Fibroblast of lung (primary cell): ENCODE results near the gene DHX58.

Source experiments
- EZH2 ChIP-seq: IDR thresholded peaks from 2 replicates; pipeline ENCODE4 v1.5.1; 2012; ENCODE audit warnings: low read length, control low read depth, mild to moderate bottlenecking; ENCODE audit errors: missing control alignments
- TF ChIP-seq, protein P1 (sequence below), 2 donors: IDR thresholded peaks in 1 of 2; conservative IDR thresholded peaks in 1 of 2; 1 replicate in 1 of 2; 2 replicates in 1 of 2; pipeline ENCODE4 v1.5.1; 2011 to 2012; ENCODE audit warnings: low read length in 2 of 2, control low read depth in 1 of 2, inconsistent platforms in 1 of 2, low read depth in 1 of 2, mild to moderate bottlenecking in 1 of 2

DNA sequence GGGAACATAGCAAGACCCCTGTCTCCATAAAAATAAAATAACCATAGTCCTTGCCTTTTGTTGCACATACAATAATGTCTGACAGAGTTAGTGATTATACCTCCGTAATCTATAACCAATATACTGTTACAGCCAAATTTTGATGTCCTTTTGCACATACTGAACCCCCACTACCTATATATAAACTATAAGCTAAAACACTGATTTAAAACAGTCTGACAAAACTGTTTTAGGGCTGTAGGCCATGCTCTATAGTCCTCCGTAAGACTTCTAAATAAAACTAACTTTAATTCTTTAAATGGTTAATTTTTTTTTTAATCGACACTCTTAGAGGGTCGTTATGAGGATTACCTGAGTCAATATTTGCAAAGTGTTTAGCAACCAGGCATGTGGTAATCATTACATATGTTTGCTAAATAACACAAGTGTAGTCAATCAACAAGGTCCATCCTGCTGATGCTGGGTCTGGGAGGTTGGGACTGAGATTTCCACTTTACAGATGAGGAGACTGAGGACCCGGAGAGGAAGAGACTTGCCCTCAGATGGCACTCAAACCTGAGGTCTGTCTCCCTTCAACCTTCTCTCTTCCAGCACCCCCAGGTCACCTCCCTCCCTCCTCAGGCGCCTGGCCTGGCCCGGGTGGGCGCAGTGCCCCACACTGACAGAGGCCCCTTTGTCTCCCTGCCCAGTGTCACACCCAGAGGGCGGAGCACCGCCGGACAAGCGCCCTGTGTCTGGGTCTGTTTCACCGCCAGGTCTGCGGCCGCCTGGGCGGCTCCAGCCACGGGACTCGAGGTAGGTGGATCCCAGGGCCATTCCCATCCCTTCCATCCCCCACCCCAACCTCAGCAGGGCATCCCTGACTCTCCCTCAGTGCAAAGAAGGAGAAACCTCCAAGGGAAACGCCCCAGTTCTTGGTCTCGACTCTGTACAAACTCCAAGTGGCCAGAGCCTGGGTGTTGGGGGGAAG is 24.5 kb downstream of the DHX58 start:
- no peak for TF ChIP-seq EZH2
- TF ChIP-seq, protein P1, sequence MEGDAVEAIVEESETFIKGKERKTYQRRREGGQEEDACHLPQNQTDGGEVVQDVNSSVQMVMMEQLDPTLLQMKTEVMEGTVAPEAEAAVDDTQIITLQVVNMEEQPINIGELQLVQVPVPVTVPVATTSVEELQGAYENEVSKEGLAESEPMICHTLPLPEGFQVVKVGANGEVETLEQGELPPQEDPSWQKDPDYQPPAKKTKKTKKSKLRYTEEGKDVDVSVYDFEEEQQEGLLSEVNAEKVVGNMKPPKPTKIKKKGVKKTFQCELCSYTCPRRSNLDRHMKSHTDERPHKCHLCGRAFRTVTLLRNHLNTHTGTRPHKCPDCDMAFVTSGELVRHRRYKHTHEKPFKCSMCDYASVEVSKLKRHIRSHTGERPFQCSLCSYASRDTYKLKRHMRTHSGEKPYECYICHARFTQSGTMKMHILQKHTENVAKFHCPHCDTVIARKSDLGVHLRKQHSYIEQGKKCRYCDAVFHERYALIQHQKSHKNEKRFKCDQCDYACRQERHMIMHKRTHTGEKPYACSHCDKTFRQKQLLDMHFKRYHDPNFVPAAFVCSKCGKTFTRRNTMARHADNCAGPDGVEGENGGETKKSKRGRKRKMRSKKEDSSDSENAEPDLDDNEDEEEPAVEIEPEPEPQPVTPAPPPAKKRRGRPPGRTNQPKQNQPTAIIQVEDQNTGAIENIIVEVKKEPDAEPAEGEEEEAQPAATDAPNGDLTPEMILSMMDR (conservative IDR thresholded peaks at IDR 0.05 in 1 of 2, IDR thresholded peaks at IDR 0.05 in 1 of 2; ENCODE audit: low read depth in 1 of 2, low read length in 2 of 2), result no peak
